IMR-90 (cell line): ENCODE measurements around the gene GPR176. TPM values are rescaled to one million over a fixed set of nuclear protein-coding genes. Genes with fewer than 3 reads are reported as not detected.

ENCODE experiments used
- ATAC-seq: fragments of 200-7000 bp; cut with Tn5 transposase; 2 replicates; pipeline ENCODE4 v1.9.1; 2020; ENCODE audit warnings: low read depth, mild to moderate bottlenecking, moderate library complexity
- BruUV-seq: library from RNA; stranded (reverse); fragments of 400-500 nt; replicated peaks from 2 replicates; lab custom pipeline; 2021; lab: Mats Ljungman, UMichigan
- CTCF ChIA-PET: fragments of 300-600 bp; formaldehyde crosslinking; extraction: SDS; loops from one replicate; lab custom pipeline; 2021; ENCODE audit warnings: antibody characterized with exemption; lab: Yijun Ruan, JAX
- POLR2A ChIA-PET: fragments of 300-600 bp; sonication (Branson Sonifier 250); formaldehyde crosslinking; loops from one replicate; lab custom pipeline; 2022; ENCODE audit warnings: antibody characterized with exemption; ENCODE audit not compliant: unreplicated experiment; lab: Charles Lee
- DNase-seq: peaks from one replicate; pipeline ENCODE4 v3.0.0; 2013
- H2AFZ ChIP-seq: replicated peaks from 2 replicates; pipeline ENCODE3; 2013; ENCODE audit warnings: low read length, mild to moderate bottlenecking; ENCODE audit not compliant: poor library complexity
- H2AK5ac ChIP-seq: 2 replicates; pipeline ENCODE4 v1.6.1; 2013; ENCODE audit warnings: low read depth, low read length, inconsistent platforms
- H2AK9ac ChIP-seq: replicated peaks from 2 replicates; pipeline ENCODE3; 2013; ENCODE audit warnings: mild to moderate bottlenecking, low read depth, low read length, moderate library complexity; ENCODE audit not compliant: poor library complexity
- H2BK120ac ChIP-seq: 2 replicates; pipeline ENCODE4 v1.6.1; 2013; ENCODE audit warnings: low read depth, low read length, inconsistent platforms
- H2BK15ac ChIP-seq: 3 replicates; pipeline ENCODE4 v1.6.1; 2013; ENCODE audit warnings: low read depth, low read length, inconsistent platforms
- H2BK20ac ChIP-seq: 2 replicates; pipeline ENCODE4 v1.6.1; 2013; ENCODE audit warnings: low read depth, mild to moderate bottlenecking, inconsistent platforms, low read length, moderate library complexity
- H2BK5ac ChIP-seq: 2 replicates; pipeline ENCODE4 v1.6.1; 2013; ENCODE audit warnings: mild to moderate bottlenecking, low read depth, low read length, inconsistent platforms; ENCODE audit not compliant: poor library complexity, severe bottlenecking
- H3K14ac ChIP-seq: replicated peaks from 2 replicates; pipeline ENCODE4 v1.6.1; 2013; ENCODE audit warnings: low read depth, low read length, inconsistent platforms
- H3K18ac ChIP-seq: 2 replicates; pipeline ENCODE4 v1.6.1; 2013; ENCODE audit warnings: low read depth, low read length, control low read depth
- H3K23ac ChIP-seq: 2 replicates; pipeline ENCODE4 v1.6.1; 2013; ENCODE audit warnings: low read depth, low read length, inconsistent platforms
- H3K27ac ChIP-seq: 2 replicates; pipeline ENCODE4 v1.5.1; 2013; ENCODE audit warnings: mild to moderate bottlenecking, control low read depth, low read length; ENCODE audit not compliant: insufficient read depth
- H3K27me3 ChIP-seq: 2 replicates; pipeline ENCODE4 v1.6.1; 2013; ENCODE audit warnings: low read length; ENCODE audit not compliant: control insufficient read depth, insufficient read depth
- H3K36me3 ChIP-seq: 2 replicates; pipeline ENCODE4 v1.6.1; 2013; ENCODE audit warnings: low read length, mixed read lengths; ENCODE audit not compliant: control insufficient read depth, insufficient read depth
- H3K4ac ChIP-seq: 2 replicates; pipeline ENCODE4 v1.6.1; 2013; ENCODE audit warnings: low read depth, low read length, inconsistent platforms
- H3K4me1 ChIP-seq: 2 replicates; pipeline ENCODE4 v1.6.1; 2013; ENCODE audit warnings: low read length, mixed read lengths; ENCODE audit not compliant: control insufficient read depth, insufficient read depth
- H3K4me2 ChIP-seq: 2 replicates; pipeline ENCODE4 v1.6.1; 2013; ENCODE audit warnings: low read depth, mild to moderate bottlenecking, control low read depth, low read length, moderate library complexity
- H3K4me3 ChIP-seq: 2 replicates; pipeline ENCODE4 v1.5.1; 2013; ENCODE audit warnings: low read depth, mild to moderate bottlenecking, control low read depth, low read length, moderate library complexity; ENCODE audit not compliant: insufficient read depth
- H3K56ac ChIP-seq: 2 replicates; pipeline ENCODE4 v1.6.1; 2013; ENCODE audit warnings: low read length, inconsistent platforms; ENCODE audit not compliant: insufficient read depth; ENCODE audit errors: extremely low read depth
- H3K79me1 ChIP-seq, 2 experiments: 2 replicates each; pipeline ENCODE4 v1.6.1; 2013; ENCODE audit warnings: low read length in 2 of 2, inconsistent platforms in 1 of 2, low read depth in 1 of 2
- H3K9ac ChIP-seq: 2 replicates; pipeline ENCODE4 v1.6.1; 2013; ENCODE audit warnings: low read depth, low read length, control low read depth
- H3K9me1 ChIP-seq: 2 replicates; pipeline ENCODE4 v1.6.1; 2013; ENCODE audit warnings: low read length, inconsistent platforms; ENCODE audit not compliant: insufficient read depth
- H3K9me3 ChIP-seq: 2 replicates; pipeline ENCODE4 v1.6.1; 2013; ENCODE audit warnings: low read length; ENCODE audit not compliant: control insufficient read depth, insufficient read depth
- H4K20me1 ChIP-seq: 2 replicates; pipeline ENCODE4 v1.6.1; 2013; ENCODE audit warnings: low read length, inconsistent platforms; ENCODE audit not compliant: insufficient read depth
- H4K5ac ChIP-seq: 2 replicates; pipeline ENCODE4 v1.6.1; 2013; ENCODE audit warnings: mild to moderate bottlenecking, low read depth, low read length, control low read depth
- H4K8ac ChIP-seq, 2 experiments: 2 replicates each; pipeline ENCODE4 v1.6.1; 2013; ENCODE audit warnings: low read depth in 2 of 2, low read length in 2 of 2, control low read depth in 1 of 2, inconsistent platforms in 1 of 2
- H4K91ac ChIP-seq: 2 replicates; pipeline ENCODE4 v1.6.1; 2013; ENCODE audit warnings: low read depth, low read length, inconsistent platforms; ENCODE audit not compliant: insufficient read depth
- BHLHE40 ChIP-seq: fragments of 150-350 bp; IDR thresholded peaks from 2 replicates; pipeline ENCODE4 v1.6.1; 2016; ENCODE audit warnings: mild to moderate bottlenecking, low read depth, low read length
- CTCF ChIP-seq: conservative IDR thresholded peaks from 2 replicates; pipeline ENCODE4 v1.5.1; 2012; ENCODE audit warnings: mild to moderate bottlenecking, low read depth, low read length, improper control_type of control experiment
- FOS ChIP-seq: fragments of 150-350 bp; IDR thresholded peaks from 2 replicates; pipeline ENCODE4 v1.6.1; 2016; ENCODE audit warnings: low read depth, low read length
- MAZ ChIP-seq: IDR thresholded peaks from 2 replicates; pipeline ENCODE4 v1.6.1; 2012; ENCODE audit warnings: low read depth, mild to moderate bottlenecking, low read length, improper control_type of control experiment, moderate library complexity, borderline replicate concordance
- MXI1 ChIP-seq: IDR thresholded peaks from 2 replicates; pipeline ENCODE4 v1.6.1; 2012; ENCODE audit warnings: low read depth, mild to moderate bottlenecking, low read length, moderate library complexity, borderline replicate concordance
- POLR2A ChIP-seq: IDR thresholded peaks from 2 replicates; pipeline ENCODE4 v1.6.1; 2012; ENCODE audit warnings: mild to moderate bottlenecking, low read depth, low read length
- RAD21 ChIP-seq: IDR thresholded peaks from 2 replicates; pipeline ENCODE4 v1.6.1; 2012; ENCODE audit warnings: low read length, improper control_type of control experiment
- WGBS, 2 experiments: methylation state at CpG; one replicate each; pipeline versions ENCODE4 v1.1.5 to v1.1.7; 2013; ENCODE audit warnings: missing lambda C conversion rate in 2 of 2; ENCODE audit not compliant: insufficient read length in 1 of 2; ENCODE audit errors: extremely low coverage in 2 of 2; 5-methylcytosine and 5-hydroxymethylcytosine counted together
- dilution Hi-C: fragments of 300-500 bp; cut with HindIII; formaldehyde crosslinking; loops from one replicate; pipeline ENCODE4 v1.14.3; 2018; ENCODE audit warnings: low sequenced_read_pairs; ENCODE audit not compliant: unreplicated experiment
- in situ Hi-C: fragments of 300-500 bp; cut with MboI; formaldehyde crosslinking; loops from 3 replicates; pipeline ENCODE4 v1.14.3; 2019; ENCODE audit warnings: low sequenced_read_pairs, inconsistent platforms, mixed read lengths
- intact Hi-C: fragments of 100-400 bp; cut with micrococcal nuclease; formaldehyde crosslinking; loops from 2 replicates; pipeline ENCODE4 v1.10.0; 2022
- polyA plus RNA-seq, 3 experiments: library from polyadenylated mRNA; depleted of rRNA; stranded (reverse); fragments of >200 nt; gene quantifications; 2 replicates each; pipeline ENCODE4 v1.2.3, GENCODE V29; 2012; ENCODE audit warnings: low replicate concordance in 1 of 3
- total RNA-seq: library from RNA; depleted of rRNA; stranded (reverse); fragments of >200 nt; gene quantifications from 2 replicates; pipeline ENCODE4 v1.2.3, GENCODE V29; 2012
- TF ChIP-seq, protein P1 (sequence below): fragments of 150-350 bp; IDR thresholded peaks from 2 replicates; pipeline ENCODE4 v1.6.1; 2017; ENCODE audit warnings: mild to moderate bottlenecking, antibody characterized with exemption, low read length, low read depth

The GPR176 gene
- total and polyA plus RNA-seq, 2 of the 4 experiments (the other 2 are of a cell fraction), result 114 to 246 TPM

GRCh38 chr15:39920510-39921273, 626 bp upstream of the GPR176 start:
- peak overlapping the region; percentile 98 for H2AK9ac ChIP-seq
- peak overlapping the region; percentile 84 for H4K5ac ChIP-seq
- in situ Hi-C loops (no loop called here), dilution Hi-C loops (no loop called here), intact Hi-C loops (no loop called here)
- DNase-seq (peak; percentile 84), ATAC-seq (peak; percentile 69)
- H2BK15ac ChIP-seq, result peak overlapping the region; percentile 91; the same call in 2 of the 3 replicates
- H4K8ac ChIP-seq, result peak overlapping the region; percentile 72 to 91
- CTCF ChIA-PET, result interaction anchor here (1.3 to 1.5 kb wide), 2 partner anchors 13 to 31 kb away, joined by 3 read pairs; no protein-coding TSS in a partner anchor
- peak overlapping the region; percentile 94 for H4K91ac ChIP-seq
- peak overlapping the region; percentile 83 for H2AFZ ChIP-seq
- H3K79me1 ChIP-seq, result peaks cover 4 to 19% of the 10 kb centered on the region in 2 experiments; a peak in 1 of 4 replicates
- no peaks in the 10 kb centered on the region for H3K36me3 ChIP-seq
- H3K4me2 ChIP-seq, result peak overlapping the region; percentile 90
- POLR2A ChIA-PET, result interaction anchor here (1.3 kb wide), 1 partner anchor 12 kb away, joined by 4 read pairs; no protein-coding TSS in a partner anchor
- H3K14ac ChIP-seq, result peak overlapping the region; percentile 99
- H3K23ac ChIP-seq, result peak overlapping the region; percentile 95
- no peaks in the 10 kb centered on the region for H3K27me3 ChIP-seq
- H3K4me3 ChIP-seq, result peak overlapping the region; percentile 76
- H3K27ac ChIP-seq, result peak overlapping the region; percentile 89
- 0% methylated on average over 58 of the region's 70 CpGs; no CpG with 5 or more reads in 1 of the 2 experiments for WGBS, 2 experiments
- peak overlapping the region; percentile 84 for H2BK20ac ChIP-seq
- peak overlapping the region; percentile 88 for H2BK120ac ChIP-seq
- peak overlapping the region; percentile 96 for H3K4ac ChIP-seq
- H2AK5ac ChIP-seq, result peak overlapping the region; percentile 91
- peak overlapping the region; percentile 86 for H3K9ac ChIP-seq
- no peaks in the 10 kb centered on the region for H3K9me3 ChIP-seq
- H3K56ac ChIP-seq, result peak overlapping the region; percentile 75
- H3K18ac ChIP-seq, result peak overlapping the region; percentile 84
- BruUV-seq, result no TSS peak
- peaks cover 4% of the 10 kb centered on the region; the same call in 1 of the 2 replicates for H4K20me1 ChIP-seq
- H3K4me1 ChIP-seq, result peaks cover 6% of the 10 kb centered on the region
- H3K9me1 ChIP-seq, result peaks cover 6% of the 10 kb centered on the region; the same call in 1 of the 2 replicates
- H2BK5ac ChIP-seq, result peak overlapping the region; percentile 90
- TF ChIP-seq, protein P1, sequence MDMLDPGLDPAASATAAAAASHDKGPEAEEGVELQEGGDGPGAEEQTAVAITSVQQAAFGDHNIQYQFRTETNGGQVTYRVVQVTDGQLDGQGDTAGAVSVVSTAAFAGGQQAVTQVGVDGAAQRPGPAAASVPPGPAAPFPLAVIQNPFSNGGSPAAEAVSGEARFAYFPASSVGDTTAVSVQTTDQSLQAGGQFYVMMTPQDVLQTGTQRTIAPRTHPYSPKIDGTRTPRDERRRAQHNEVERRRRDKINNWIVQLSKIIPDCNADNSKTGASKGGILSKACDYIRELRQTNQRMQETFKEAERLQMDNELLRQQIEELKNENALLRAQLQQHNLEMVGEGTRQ, result peak; percentile 96
- TF ChIP-seq MAZ, result peak; percentile 81; the same call in 1 of the 2 replicates
- TF ChIP-seq RAD21, result no peak
- TF ChIP-seq CTCF, result no peak; the same call in 1 of the 2 replicates
- TF ChIP-seq POLR2A, result peak; percentile 22; the same call in 1 of the 2 replicates
- peak; percentile 84 for TF ChIP-seq MXI1
- peak; percentile 28; the same call in 1 of the 2 replicates for TF ChIP-seq FOS
- TF ChIP-seq BHLHE40, result peak; percentile 84
